ENCODE results near the gene RPS3A.
"Not testable (repeated sequence)": the region's sequence is repeated elsewhere in the genome, so short reads cannot be mapped to it uniquely, and the experiment has no call there.

The RPS3A gene

DNA sequence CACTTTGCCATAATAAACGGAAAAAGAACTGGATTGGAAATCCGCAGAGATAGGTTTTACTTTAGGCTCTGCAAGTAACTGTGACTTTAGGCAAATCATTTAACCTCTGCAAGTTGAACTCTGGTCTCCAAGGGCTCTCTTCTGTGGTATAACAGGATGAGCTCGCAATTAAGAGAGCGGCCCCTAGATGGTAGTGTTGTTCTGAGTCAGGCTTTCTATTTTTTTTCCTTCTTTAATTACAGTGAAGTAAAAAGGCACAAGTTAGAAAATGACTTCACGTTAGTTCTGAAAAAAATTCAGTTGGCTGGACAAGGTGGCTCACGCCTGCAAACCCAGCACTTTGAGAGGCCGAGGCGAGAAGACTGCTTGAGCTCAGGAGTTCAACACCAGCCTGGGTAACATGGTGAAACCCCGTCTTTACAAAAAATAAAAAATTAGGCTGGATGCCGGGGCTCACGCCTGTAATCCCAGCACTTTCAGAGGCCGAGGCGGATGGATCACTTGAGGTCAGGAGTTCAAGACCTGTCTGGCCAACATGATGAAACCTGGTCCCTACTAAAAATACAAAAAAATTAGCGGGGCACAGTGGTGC is 18.0 kb downstream of the RPS3A start:
- no peak for DNase-seq (ENCODE audit: low read depth)

GRCh38 chr4:151129796-151130195 is 30.4 kb downstream of the RPS3A start:
- DNase-seq (ENCODE audit: low read depth) = no peak

GRCh38 chr4:151133311-151133710 is 33.9 kb downstream of the RPS3A start:
- DNase-seq (ENCODE audit: low read depth) = no peak

DNA sequence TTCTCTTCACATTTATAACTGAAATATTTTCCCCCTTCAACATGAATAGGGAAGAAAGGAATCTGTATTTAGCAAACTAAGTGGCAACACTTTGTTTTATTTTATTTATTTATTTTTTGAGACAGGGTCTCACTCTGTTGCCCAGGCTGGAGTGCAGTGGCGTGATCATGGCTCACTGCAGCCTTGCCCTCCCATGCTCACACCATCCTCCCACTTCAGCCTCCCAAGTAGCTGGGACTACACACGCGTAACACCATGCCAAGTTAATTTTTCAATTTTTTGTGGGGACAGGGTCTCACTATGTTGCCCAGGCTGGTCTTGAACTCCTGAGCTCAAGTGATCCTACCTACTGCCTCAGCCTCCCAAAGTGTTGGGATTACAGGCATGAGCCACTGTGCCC is 36.6 kb downstream of the RPS3A start:
- not testable (repeated sequence) for DNase-seq (ENCODE audit: low read depth)

DNA sequence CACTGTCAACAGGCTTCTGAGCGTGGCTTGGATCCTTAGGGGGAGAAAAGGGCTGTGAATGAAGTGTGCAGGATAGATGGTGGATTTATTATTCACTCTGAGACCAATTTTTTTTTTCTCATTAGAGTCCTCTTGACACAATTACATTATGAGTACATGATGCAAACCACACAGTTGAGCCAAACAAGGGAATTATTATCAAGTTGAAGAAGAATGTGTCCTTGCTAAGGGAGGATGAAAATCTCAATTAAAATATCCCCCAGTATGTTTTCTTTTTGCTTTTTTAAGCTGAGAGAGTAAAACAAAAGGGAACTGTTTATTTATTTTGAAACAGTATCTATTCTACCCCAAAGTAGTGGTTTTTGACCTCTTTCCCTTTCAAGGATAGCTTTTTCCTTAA is 40.4 kb downstream of the RPS3A start:
- no peak for DNase-seq (ENCODE audit: low read depth)

DNA sequence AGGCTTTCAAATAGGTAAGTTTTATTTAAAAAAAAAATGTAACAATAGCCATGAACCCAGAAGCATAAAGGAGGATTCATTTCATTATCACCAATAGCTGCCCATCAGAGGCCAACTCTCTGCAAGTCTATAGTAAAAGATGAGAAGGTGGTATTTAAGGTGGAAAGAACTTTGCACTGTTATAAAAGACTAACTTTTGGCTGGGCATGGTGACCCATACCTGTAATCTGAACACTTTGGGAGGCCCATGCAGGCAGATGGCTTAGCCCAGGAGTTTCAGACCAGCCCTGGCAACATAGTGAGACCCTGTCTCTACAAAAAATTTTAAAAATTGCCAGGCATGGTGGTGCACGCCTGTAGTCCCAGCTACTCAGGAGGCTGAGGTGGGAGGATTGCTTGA is 43.3 kb downstream of the RPS3A start:
- DNase-seq (ENCODE audit: low read depth) = no peak

DNA sequence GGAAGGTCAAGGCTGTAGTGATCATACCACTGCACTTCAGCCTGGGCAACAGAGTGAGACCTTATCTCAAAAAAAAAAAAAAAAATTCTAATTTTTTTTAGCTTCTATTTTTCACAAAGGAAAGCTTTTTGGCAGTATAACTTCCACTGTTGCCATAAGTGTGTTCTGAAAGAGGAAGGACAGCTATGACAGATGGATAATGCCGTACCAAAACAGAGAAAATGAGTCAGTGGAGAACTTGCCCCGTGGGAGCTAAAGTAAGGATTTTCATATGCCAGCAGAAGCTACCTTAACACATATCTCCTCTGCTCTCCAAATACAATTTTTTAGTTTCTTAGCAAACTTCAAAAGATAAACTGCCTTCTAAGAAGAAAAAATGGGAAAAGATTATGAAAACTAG is 43.7 kb downstream of the RPS3A start:
- DNase-seq (ENCODE audit: low read depth) = no peak

DNA sequence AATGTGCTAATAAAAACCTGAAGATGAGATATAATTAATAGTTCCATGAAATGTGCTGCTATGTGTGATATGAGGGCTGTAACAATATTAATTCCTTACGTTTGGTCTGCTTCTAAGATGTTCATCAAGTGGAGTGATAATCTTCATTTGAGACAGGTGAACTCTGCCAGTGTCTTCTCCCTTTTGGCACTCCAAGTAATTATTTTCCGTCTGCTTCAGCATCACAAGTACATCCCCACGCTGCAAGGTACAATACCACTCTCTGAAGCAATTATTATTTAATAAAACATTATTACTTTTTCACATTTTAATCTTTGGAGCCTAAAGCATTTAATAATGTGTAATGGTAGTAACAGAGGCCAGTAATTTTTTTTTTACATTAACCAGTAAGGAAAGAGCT is 44.4 kb downstream of the RPS3A start:
- DNase-seq (ENCODE audit: low read depth) = no peak

- DNase-seq (ENCODE audit: low read depth) = no peak
Measured at GRCh38 chr4:151144329-151145072, 45.1 kb downstream of the RPS3A start.

- no peak for DNase-seq (ENCODE audit: low read depth)
Measured at GRCh38 chr4:151147000-151147399, 47.6 kb downstream of the RPS3A start.

GRCh38 chr4:151148261-151148660 is 48.8 kb downstream of the RPS3A start:
- no peak for DNase-seq (ENCODE audit: low read depth)

DNA sequence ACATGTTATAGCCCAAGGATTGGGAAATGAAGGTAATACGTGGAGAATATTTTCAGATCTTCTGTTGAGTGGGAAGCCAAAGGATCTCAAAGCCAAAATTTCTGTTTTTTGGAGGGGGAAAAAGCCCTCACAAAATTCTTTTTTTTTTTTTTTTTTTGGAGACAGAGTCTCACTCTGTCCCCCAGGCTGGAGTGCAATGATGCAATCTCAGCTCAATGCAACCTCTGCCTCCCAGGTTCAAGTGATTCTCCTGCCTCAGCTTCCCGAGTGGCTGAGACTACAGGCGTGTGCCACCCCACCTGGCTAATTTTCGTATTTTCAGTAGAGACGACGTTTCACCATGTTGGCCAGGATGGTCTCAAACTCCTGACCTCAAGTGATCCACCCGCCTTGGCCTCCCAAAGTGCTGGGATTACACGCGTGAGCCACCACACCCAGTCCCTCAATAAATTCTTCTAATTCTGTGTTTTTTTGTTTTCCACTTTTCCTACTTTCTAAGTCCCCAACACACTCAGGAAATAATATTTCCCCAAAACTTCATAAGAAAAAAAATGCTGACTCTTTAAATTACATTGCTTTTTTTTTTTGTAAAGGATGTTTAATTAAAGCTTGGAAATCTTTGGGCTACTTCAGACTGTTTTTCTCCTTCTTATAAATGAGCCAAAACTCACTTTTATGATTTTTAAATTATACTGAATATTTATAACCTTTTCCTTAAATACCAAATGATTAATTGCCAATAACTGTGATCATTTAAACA is 51.6 kb downstream of the RPS3A start:
- no peak for DNase-seq (ENCODE audit: low read depth)

DNA sequence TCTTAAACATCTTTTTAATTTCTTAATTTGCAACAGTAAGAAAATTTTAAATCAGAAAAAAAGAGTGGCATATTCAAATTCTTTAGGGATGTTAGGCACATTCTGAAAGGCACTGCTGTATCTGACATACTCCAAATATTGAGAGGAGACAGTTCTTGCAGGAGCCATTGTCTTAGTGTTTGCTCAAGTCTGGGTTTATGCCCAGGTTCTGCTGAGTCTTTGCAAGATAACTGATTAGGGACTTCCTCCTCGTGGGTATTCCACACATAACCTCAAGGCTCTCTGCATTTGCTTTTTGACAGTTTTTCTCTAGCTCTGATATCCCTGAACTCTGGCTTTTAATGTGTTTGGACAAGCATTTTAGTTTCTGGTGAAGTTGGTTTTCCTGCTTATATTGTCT is 52.6 kb downstream of the RPS3A start:
- DNase-seq (ENCODE audit: low read depth) = no peak

- DNase-seq (ENCODE audit: low read depth) = no peak
Measured at GRCh38 chr4:151153585-151153984, 54.2 kb downstream of the RPS3A start.
